Measurements from ENCODE around the gene ACAP3.

The ACAP3 gene

DNA sequence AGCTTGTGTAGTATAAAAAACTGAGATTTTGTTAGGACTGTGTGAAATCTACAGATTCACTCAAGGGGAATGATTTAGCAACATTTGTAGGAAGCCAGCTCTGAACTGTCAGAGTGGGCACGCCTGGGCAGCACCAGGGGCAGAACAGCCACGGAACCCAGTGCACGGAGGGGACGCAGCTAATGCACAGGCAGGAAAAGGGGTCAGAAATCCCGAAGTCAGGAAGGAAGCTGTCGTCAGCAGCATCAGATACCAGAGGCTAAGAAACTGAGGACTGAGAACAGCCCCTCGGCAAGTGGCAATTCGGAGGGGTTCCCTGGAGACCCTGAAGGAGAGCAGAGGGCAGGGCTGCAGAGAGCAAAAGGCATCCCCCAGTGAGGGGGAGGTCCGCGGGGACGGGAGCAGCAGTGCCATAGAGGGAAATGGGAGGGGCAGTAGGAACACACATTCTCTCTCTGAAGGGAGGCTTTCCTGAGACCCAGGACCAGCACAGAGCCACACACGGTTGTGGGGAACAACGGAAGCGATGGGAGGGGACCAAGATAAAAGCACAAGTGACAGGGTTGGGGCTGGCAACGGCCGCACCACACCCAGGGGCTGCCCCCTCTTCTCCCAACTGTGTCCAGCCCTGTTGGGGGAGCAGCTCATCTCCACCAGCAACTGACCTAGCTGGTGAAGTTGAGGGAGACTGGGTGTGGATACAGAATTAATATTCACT lies 46.7 kb downstream of the ACAP3 start:
- DNase-seq (ENCODE audit: low read depth in 1 of 2, low spot score in 1 of 2): peak in 1 of 2 experiments; percentile 26
- Histone ChIP-seq H3K27ac (replicated peaks) (peak overlapping the region; percentile 73), H3K4me3 (replicated peaks; ENCODE audit: insufficient read depth, low read length) (no peak overlapping the region), H3K27me3 (ENCODE audit: insufficient read depth, poor library complexity, severe bottlenecking) (no peaks in the 10 kb centered on the region)
- TF ChIP-seq POLR2AphosphoS5 (IDR thresholded peaks at IDR 0.05; ENCODE audit: low read depth) (no peak), SPI1 (IDR thresholded peaks at IDR 0.05; ENCODE audit: borderline replicate concordance, low read depth) (no peak), GABPA (IDR thresholded peaks at IDR 0.05; ENCODE audit: low read depth) (no peak)
- TF ChIP-seq, protein P1, sequence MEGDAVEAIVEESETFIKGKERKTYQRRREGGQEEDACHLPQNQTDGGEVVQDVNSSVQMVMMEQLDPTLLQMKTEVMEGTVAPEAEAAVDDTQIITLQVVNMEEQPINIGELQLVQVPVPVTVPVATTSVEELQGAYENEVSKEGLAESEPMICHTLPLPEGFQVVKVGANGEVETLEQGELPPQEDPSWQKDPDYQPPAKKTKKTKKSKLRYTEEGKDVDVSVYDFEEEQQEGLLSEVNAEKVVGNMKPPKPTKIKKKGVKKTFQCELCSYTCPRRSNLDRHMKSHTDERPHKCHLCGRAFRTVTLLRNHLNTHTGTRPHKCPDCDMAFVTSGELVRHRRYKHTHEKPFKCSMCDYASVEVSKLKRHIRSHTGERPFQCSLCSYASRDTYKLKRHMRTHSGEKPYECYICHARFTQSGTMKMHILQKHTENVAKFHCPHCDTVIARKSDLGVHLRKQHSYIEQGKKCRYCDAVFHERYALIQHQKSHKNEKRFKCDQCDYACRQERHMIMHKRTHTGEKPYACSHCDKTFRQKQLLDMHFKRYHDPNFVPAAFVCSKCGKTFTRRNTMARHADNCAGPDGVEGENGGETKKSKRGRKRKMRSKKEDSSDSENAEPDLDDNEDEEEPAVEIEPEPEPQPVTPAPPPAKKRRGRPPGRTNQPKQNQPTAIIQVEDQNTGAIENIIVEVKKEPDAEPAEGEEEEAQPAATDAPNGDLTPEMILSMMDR (IDR thresholded peaks at IDR 0.05; ENCODE audit: insufficient read depth, low read length): no peak
- TF ChIP-seq, protein P2, sequence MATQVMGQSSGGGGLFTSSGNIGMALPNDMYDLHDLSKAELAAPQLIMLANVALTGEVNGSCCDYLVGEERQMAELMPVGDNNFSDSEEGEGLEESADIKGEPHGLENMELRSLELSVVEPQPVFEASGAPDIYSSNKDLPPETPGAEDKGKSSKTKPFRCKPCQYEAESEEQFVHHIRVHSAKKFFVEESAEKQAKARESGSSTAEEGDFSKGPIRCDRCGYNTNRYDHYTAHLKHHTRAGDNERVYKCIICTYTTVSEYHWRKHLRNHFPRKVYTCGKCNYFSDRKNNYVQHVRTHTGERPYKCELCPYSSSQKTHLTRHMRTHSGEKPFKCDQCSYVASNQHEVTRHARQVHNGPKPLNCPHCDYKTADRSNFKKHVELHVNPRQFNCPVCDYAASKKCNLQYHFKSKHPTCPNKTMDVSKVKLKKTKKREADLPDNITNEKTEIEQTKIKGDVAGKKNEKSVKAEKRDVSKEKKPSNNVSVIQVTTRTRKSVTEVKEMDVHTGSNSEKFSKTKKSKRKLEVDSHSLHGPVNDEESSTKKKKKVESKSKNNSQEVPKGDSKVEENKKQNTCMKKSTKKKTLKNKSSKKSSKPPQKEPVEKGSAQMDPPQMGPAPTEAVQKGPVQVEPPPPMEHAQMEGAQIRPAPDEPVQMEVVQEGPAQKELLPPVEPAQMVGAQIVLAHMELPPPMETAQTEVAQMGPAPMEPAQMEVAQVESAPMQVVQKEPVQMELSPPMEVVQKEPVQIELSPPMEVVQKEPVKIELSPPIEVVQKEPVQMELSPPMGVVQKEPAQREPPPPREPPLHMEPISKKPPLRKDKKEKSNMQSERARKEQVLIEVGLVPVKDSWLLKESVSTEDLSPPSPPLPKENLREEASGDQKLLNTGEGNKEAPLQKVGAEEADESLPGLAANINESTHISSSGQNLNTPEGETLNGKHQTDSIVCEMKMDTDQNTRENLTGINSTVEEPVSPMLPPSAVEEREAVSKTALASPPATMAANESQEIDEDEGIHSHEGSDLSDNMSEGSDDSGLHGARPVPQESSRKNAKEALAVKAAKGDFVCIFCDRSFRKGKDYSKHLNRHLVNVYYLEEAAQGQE (IDR thresholded peaks at IDR 0.05; ENCODE audit: insufficient replicate concordance, low read depth): no peak

DNA sequence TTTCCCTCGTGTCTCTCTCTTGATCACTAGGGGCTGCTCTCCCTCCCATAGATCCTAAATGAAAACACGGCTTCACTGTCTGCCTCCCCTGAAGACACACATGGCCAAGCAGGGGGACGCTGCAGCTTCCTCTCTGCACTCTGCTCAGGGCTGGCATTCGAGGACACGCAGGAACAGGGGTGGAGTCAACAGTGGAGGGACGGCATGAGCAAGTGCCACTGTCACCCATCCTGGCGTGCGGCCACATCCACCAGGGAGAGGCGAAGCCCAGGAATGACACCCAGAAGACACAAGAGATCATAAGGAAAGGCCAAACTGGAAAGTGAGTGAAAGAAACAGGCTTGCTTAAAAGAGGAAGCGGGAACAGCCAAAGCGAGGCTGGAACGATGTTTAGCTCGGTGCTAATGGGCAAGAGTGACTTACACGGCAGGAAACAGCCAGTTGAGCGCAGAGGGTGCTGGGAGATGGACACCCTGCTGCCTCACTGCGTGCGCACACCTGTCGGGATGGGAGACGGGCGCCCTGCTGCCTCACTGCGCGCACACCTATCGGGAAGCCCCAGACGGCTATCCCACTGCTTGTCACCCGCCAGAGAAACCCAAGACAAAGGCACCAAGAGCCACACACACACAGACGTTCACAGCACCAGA lies 47.7 kb downstream of the ACAP3 start:
- peak; percentile 70 to 87 for DNase-seq (ENCODE audit: low read depth in 1 of 2, low spot score in 1 of 2)

DNA sequence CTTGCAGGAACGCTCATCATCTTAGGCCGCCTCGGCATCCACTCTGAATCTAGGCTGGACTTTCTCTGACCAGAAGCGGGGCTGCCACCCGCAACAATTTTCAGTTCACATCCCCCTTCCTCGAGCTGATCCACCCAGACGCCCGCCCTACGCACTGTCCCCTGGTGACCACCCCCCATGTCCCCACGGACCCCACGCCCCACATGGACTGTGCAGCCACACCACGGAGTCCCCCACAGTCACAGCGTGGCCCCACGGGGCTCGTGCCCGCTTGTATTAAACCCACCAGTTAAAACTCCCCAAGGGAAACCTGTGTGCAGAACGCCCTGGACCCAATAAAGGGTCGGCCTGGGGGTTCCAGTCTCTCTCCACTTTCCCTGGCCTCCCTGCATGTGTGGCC lies 48.2 kb downstream of the ACAP3 start:
- H3K27ac ChIP-seq (replicated peaks): peak overlapping the region; percentile 73
- TF ChIP-seq, protein P1 (IDR thresholded peaks at IDR 0.05; ENCODE audit: insufficient read depth, low read length): no peak
- TF ChIP-seq, protein P2 (IDR thresholded peaks at IDR 0.05; ENCODE audit: insufficient replicate concordance, low read depth): no peak
- TF ChIP-seq POLR2AphosphoS5 (IDR thresholded peaks at IDR 0.05; ENCODE audit: low read depth) (no peak), SPI1 (IDR thresholded peaks at IDR 0.05; ENCODE audit: borderline replicate concordance, low read depth) (no peak), GABPA (IDR thresholded peaks at IDR 0.05; ENCODE audit: low read depth) (no peak)
- DNase-seq (ENCODE audit: low read depth in 1 of 2, low spot score in 1 of 2): no peak

More for the DNA sequence above, 47.7 kb downstream of the ACAP3 start:
- Histone ChIP-seq H3K27ac (replicated peaks) (peak overlapping the region; percentile 73), H3K27me3 (ENCODE audit: insufficient read depth, poor library complexity, severe bottlenecking) (no peaks in the 10 kb centered on the region), H3K4me3 (replicated peaks; ENCODE audit: insufficient read depth, low read length) (no peak overlapping the region)
- TF ChIP-seq SPI1 (IDR thresholded peaks at IDR 0.05; ENCODE audit: borderline replicate concordance, low read depth): peak; percentile 95
- TF ChIP-seq, protein P2 (IDR thresholded peaks at IDR 0.05; ENCODE audit: insufficient replicate concordance, low read depth): no peak

More for the DNA sequence above, 48.2 kb downstream of the ACAP3 start:
- Histone ChIP-seq H3K4me3 (replicated peaks; ENCODE audit: insufficient read depth, low read length) (no peak overlapping the region), H3K27me3 (ENCODE audit: insufficient read depth, poor library complexity, severe bottlenecking) (no peaks in the 10 kb centered on the region)

All from HL-60 (cell line).